Measurements from ENCODE around the gene SERPINA9. TPM values are rescaled to one million over a fixed set of nuclear protein-coding genes. Genes with fewer than 3 reads are reported as not detected.

Gene SERPINA9
- total and polyA plus RNA-seq, 4 donors = not detected

DNA sequence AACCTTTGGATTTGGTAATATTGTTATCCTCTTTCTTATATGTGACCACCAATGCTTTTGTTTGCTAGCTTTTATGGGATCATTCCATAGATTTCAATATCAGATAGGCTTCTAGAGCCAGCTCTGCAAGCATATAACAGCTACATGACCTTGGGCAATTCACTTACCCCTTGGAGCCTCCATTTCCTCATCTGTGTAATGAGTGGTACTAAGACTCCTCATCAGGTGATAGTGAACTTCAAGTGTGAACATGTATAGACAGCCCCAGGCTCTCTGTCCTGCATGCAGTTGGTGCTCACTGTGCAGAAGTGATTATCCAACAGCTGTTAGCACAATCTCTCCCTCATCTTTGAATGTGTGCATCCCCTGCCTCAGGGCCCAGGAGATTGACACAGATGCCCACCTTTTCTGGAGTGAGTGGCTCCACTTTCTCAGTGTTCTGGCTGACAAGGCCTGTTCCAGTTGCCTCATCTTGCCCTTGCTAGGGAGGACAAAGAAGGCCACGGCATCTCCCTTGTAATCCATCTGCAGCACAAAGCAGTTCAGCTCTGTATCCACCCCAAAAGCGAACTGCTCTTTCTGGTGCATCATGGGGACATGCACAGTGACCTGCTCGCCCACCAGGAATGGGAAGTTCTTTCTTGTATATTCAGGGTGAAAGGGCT is 9.2 kb downstream of the SERPINA9 start:
- Histone ChIP-seq H3K36me3 (ENCODE audit: control insufficient read depth, insufficient read depth, low read length) (no peaks in the 10 kb centered on the region), H3K4me3 (ENCODE audit: low read depth, low read length) (no peak overlapping the region), H3K4me1 (ENCODE audit: control insufficient read depth, insufficient read depth, low read length) (peaks cover 4% of the 10 kb centered on the region), H3K9me3 (ENCODE audit: control insufficient read depth, insufficient read depth, low read length) (peaks cover 2% of the 10 kb centered on the region), H3K27ac (ENCODE audit: low read depth, low read length) (no peak overlapping the region), H3K27me3 (ENCODE audit: control insufficient read depth, insufficient read depth, low read length) (no peaks in the 10 kb centered on the region)
- DNase-seq (ENCODE audit: low read depth in 4 of 6, low spot score in 6 of 6) = no peak
- WGBS (ENCODE audit: insufficient coverage) = 53% methylated on average over 2 of the region's 3 CpGs

DNA sequence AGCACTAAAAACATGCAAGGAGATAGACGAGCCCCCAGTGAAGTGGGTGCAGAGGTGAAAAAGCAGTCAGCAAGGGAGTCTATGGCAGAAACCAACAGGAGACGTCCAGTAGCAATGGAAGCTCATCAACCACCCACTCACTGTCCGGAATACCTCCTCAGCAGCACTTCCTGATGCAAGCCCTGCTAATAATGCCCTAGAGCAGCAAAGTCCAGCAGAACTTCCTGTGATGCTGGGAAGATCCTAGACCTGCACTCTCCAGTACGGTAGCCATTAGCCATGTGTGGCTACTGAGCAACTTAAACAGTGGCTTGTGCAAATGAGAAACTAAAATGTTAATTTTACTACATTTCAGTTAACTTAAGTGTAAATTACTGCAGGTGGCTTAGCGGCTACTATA is 11.0 kb downstream of the SERPINA9 start:
- 94% methylated on average over 2 of the region's 5 CpGs for WGBS (ENCODE audit: insufficient coverage)

DNA sequence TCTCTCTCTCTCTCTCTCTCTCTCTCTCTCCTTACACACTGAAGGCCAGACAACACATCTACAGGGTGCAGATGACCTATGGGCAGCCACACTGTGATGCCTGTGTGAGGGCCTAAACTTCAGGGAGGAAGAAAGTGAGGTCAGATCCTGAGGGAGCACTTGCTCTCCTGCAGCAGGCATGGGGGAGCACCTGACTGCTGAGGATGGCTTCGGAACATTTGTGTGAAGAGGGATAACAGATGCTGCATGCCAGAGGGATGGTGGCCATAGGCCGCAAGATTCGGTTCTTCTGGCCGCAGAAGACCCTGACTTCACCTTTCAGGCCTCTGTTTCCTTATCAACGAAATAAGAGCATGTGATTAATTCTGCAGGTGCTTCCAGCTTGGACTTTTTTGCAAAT is 11.7 kb downstream of the SERPINA9 start:
- Histone ChIP-seq H3K9me3 (ENCODE audit: control insufficient read depth, insufficient read depth, low read length) (peaks cover 2% of the 10 kb centered on the region), H3K27me3 (ENCODE audit: control insufficient read depth, insufficient read depth, low read length) (no peaks in the 10 kb centered on the region), H3K4me3 (ENCODE audit: low read depth, low read length) (no peak overlapping the region), H3K4me1 (ENCODE audit: control insufficient read depth, insufficient read depth, low read length) (peaks cover 10% of the 10 kb centered on the region), H3K27ac (ENCODE audit: low read depth, low read length) (no peak overlapping the region), H3K36me3 (ENCODE audit: control insufficient read depth, insufficient read depth, low read length) (no peaks in the 10 kb centered on the region)
- DNase-seq (ENCODE audit: low read depth in 4 of 6, low spot score in 6 of 6) = no peak
- 94% methylated on average over 5 of the region's 5 CpGs for WGBS (ENCODE audit: insufficient coverage)

More for the DNA sequence above, 11.0 kb downstream of the SERPINA9 start:
- H3K27ac ChIP-seq (ENCODE audit: low read depth, low read length) = no peak overlapping the region
- peaks cover 2% of the 10 kb centered on the region for H3K9me3 ChIP-seq (ENCODE audit: control insufficient read depth, insufficient read depth, low read length)
- H3K4me1 ChIP-seq (ENCODE audit: control insufficient read depth, insufficient read depth, low read length) = peaks cover 10% of the 10 kb centered on the region
- no peak overlapping the region for H3K4me3 ChIP-seq (ENCODE audit: low read depth, low read length)
- no peaks in the 10 kb centered on the region for H3K27me3 ChIP-seq (ENCODE audit: control insufficient read depth, insufficient read depth, low read length)
- no peak for DNase-seq (ENCODE audit: low read depth in 4 of 6, low spot score in 6 of 6)
- no peaks in the 10 kb centered on the region for H3K36me3 ChIP-seq (ENCODE audit: control insufficient read depth, insufficient read depth, low read length)

DNA sequence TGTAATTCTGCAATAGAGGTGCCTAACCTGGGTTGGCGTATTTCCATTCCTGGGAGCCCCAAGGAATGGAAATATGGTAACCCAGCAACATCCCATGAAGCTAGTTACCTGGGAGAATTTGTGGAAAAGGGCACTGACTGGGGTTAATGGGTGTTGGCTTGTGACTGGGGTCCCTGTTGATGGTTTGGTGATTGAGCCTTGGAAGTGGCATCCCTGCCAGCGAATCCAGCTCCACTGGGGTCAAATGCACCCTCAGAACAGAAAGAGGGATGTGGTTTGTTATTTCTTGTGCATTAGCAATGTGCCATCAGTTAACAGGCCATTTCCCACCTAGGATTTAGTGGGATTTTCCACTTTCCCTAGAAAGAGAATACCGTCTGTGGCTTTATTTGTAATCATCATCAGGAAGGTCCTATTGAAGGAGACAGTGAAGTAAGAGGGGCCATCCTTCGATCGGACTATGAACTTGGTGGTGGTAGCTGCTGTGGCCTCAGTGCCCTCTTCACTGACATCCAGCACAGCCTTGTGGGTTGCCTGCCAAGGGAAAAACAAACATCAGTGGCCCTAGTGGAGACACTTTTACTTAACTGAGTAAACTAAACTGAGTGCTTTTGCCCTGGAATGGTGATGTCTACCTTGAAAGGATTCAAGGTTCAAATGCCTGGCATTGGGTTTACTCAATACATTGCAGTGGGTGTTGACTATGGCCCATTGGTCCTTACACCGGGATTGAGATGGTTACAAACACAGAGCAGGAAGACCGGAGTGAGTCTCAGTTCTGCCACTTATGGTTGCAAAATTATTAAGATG is 13.0 kb downstream of the SERPINA9 start:
- H3K27me3 ChIP-seq (ENCODE audit: control insufficient read depth, insufficient read depth, low read length) = no peaks in the 10 kb centered on the region
- no peak overlapping the region for H3K4me3 ChIP-seq (ENCODE audit: low read depth, low read length)
- no peak overlapping the region for H3K27ac ChIP-seq (ENCODE audit: low read depth, low read length)
- 98% methylated on average over 5 of the region's 7 CpGs for WGBS (ENCODE audit: insufficient coverage)
- DNase-seq (ENCODE audit: low read depth in 4 of 6, low spot score in 6 of 6) = no peak
- H3K9me3 ChIP-seq (ENCODE audit: control insufficient read depth, insufficient read depth, low read length) = peaks cover 2% of the 10 kb centered on the region
- no peaks in the 10 kb centered on the region for H3K36me3 ChIP-seq (ENCODE audit: control insufficient read depth, insufficient read depth, low read length)
- peaks cover 10% of the 10 kb centered on the region for H3K4me1 ChIP-seq (ENCODE audit: control insufficient read depth, insufficient read depth, low read length)

DNA sequence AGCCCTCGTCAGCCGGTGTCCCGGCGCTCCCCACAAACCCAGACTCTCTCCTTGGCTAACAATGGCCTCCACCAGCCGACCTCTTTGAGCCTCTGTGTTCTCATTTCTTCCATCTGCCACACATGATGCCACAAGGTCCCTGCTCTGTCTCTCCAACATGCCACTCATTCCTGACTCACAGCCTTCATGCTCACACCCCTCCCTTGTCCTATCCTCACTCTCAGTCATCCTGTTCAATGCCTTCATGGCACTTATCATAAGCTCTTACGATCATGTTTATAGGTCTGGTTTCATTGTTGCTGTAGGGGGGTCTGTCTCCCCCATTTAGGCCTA is 13.8 kb downstream of the SERPINA9 start:
- no peaks in the 10 kb centered on the region for H3K36me3 ChIP-seq (ENCODE audit: control insufficient read depth, insufficient read depth, low read length)
- 86% methylated on average over 5 of the region's 6 CpGs for WGBS (ENCODE audit: insufficient coverage)
- no peak overlapping the region for H3K27ac ChIP-seq (ENCODE audit: low read depth, low read length)
- H3K4me1 ChIP-seq (ENCODE audit: control insufficient read depth, insufficient read depth, low read length) = peaks cover 10% of the 10 kb centered on the region
- DNase-seq (ENCODE audit: low read depth in 4 of 6, low spot score in 6 of 6) = peak in 1 of 6 donors; percentile 33
- no peak overlapping the region for H3K4me3 ChIP-seq (ENCODE audit: low read depth, low read length)
- no peaks in the 10 kb centered on the region for H3K27me3 ChIP-seq (ENCODE audit: control insufficient read depth, insufficient read depth, low read length)
- H3K9me3 ChIP-seq (ENCODE audit: control insufficient read depth, insufficient read depth, low read length) = peaks cover 2% of the 10 kb centered on the region

DNA sequence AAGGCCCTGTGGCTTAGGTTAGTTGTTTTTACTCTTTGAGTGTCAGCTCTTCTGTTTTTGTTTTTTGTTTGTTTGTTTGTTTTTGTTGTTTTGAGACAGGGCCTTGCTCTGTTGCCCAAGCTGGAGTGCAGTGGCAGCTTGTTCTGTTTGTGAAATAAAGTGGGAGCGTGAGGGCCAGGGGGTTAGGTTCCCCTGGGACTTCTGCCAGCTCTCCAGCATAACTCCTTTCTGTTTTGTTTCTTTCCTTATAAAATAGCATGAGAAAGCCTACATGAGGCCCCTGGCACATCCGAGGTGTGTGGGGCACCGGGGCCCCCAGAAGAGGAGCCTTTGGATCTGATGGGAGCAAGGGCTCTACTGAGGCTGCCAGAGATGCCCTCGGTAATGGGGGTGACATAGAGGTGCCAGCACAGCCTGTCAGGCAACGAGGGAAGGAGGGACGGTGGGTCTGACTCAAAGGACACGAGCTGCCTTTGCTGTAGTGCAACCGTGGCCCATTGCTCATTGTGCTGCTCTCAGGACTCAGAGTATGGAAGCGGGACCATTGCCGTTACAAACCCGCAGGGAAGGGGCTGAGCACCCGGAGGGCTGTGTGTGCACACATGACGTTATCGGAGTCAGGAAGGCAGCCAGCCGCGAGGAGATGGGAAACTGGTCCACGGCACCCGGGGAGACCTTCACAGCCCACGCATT is 14.3 kb downstream of the SERPINA9 start:
- H3K27me3 ChIP-seq (ENCODE audit: control insufficient read depth, insufficient read depth, low read length) = no peaks in the 10 kb centered on the region
- 51% methylated on average over 18 of the region's 19 CpGs for WGBS (ENCODE audit: insufficient coverage)
- H3K9me3 ChIP-seq (ENCODE audit: control insufficient read depth, insufficient read depth, low read length) = peaks cover 2% of the 10 kb centered on the region
- H3K4me3 ChIP-seq (ENCODE audit: low read depth, low read length) = no peak overlapping the region
- H3K36me3 ChIP-seq (ENCODE audit: control insufficient read depth, insufficient read depth, low read length) = no peaks in the 10 kb centered on the region
- DNase-seq (ENCODE audit: low read depth in 4 of 6, low spot score in 6 of 6) = peak in 2 of 6 donors; percentile 24 to 31
- H3K27ac ChIP-seq (ENCODE audit: low read depth, low read length) = no peak overlapping the region
- H3K4me1 ChIP-seq (ENCODE audit: control insufficient read depth, insufficient read depth, low read length) = peaks cover 10% of the 10 kb centered on the region

DNA sequence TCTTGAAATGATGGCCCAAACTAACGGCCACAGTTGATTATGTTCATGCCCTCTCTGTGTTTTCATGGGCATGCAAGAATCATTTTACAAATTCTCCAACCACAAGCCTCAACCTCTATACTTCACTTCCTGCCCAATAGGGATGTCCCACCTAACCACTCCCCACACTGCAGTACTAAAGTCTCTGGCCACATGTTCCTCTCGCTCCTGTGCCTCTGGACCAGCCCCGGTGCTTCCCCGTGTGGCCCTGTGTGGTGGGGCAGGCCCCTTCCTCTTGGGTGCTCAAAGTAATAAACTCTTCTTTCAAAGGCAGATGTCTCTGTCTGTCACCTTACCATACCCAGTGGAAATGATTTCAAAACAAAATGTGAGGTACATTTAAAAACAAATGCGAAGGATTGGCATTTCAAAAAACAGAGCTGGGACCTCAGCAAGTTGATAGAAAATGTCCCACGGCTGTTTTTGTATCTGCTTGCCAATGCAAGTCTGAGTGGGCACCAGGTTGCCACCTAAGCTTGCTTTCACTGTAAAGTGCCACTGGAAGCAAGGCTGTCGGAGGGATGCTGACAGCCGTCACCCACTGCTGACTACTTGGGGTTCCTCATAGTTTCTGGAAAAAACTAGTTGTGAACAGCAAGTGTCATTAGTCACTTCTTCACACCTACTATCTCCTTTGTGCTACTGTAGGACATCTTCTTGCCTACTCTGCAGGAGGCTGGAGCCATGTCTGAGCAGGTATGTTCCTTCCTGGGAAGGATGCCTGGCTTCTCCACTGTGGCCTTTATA is 15.2 kb downstream of the SERPINA9 start:
- 83% methylated on average over 6 of the region's 8 CpGs for WGBS (ENCODE audit: insufficient coverage)
- H3K27me3 ChIP-seq (ENCODE audit: control insufficient read depth, insufficient read depth, low read length) = no peaks in the 10 kb centered on the region
- no peak overlapping the region for H3K4me3 ChIP-seq (ENCODE audit: low read depth, low read length)
- DNase-seq (ENCODE audit: low read depth in 4 of 6, low spot score in 6 of 6) = no peak
- no peaks in the 10 kb centered on the region for H3K36me3 ChIP-seq (ENCODE audit: control insufficient read depth, insufficient read depth, low read length)
- H3K4me1 ChIP-seq (ENCODE audit: control insufficient read depth, insufficient read depth, low read length) = peaks cover 10% of the 10 kb centered on the region
- H3K9me3 ChIP-seq (ENCODE audit: control insufficient read depth, insufficient read depth, low read length) = peaks cover 2% of the 10 kb centered on the region
- H3K27ac ChIP-seq (ENCODE audit: low read depth, low read length) = no peak overlapping the region

DNA sequence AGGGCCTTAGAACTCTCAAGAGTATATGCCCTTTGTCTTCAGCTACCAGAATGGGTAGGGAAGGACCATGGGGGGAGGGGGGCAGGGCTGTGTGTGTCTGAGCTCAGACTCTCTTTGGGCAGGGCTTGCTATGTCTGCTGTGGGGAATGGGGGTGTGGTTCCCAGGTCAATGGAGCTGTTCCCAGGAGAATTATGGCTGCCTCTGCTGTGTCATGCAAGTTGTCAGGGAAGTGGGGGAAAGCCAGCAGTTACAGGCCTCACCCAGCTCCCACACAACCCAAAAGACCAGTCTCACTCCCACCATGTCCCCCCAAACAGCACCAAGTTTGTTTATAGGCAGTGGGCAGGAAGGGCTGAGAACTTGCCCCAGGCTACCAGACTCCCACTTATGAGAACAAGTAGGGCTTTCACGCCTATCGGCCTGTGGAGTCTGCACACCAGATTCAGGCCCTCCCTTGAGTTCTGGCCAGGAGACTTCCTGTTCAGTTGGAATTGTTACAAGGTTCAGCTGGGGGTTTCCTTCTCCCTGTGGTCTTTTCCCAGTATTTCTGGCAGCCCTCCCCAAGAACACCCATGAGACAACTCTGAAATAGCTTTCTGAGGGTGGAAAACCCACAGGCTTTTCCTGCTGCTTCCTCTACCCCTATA is 17.3 kb downstream of the SERPINA9 start:
- H3K27ac ChIP-seq (ENCODE audit: low read depth, low read length) = no peak overlapping the region
- no CpG with 5 or more reads among the region's 2 CpGs for WGBS (ENCODE audit: insufficient coverage)
- DNase-seq (ENCODE audit: low read depth in 4 of 6, low spot score in 6 of 6) = no peak
- no peaks in the 10 kb centered on the region for H3K36me3 ChIP-seq (ENCODE audit: control insufficient read depth, insufficient read depth, low read length)
- no peaks in the 10 kb centered on the region for H3K27me3 ChIP-seq (ENCODE audit: control insufficient read depth, insufficient read depth, low read length)
- no peaks in the 10 kb centered on the region for H3K9me3 ChIP-seq (ENCODE audit: control insufficient read depth, insufficient read depth, low read length)
- no peak overlapping the region for H3K4me3 ChIP-seq (ENCODE audit: low read depth, low read length)
- peaks cover 10% of the 10 kb centered on the region for H3K4me1 ChIP-seq (ENCODE audit: control insufficient read depth, insufficient read depth, low read length)

DNA sequence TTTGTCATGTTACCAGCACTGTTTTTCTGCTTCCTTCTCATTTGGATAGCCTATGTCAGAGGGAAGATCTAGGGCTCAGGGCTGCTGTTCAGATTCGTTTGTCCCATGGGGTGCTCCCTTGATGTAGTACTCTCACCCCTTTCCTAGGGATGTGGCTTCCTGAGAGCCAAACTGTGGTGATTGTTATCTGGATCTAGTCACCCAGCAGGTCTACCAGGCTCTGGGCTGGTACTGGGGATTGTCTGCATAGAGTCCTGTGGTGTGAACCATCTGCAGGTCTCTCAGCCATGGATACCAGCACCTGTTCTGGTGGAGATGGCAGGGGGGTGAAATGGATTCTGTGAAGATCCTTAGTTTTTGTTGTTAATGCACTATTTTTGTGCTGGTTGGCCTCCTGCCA is 17.9 kb downstream of the SERPINA9 start:
- Histone ChIP-seq H3K27me3 (ENCODE audit: control insufficient read depth, insufficient read depth, low read length) (no peaks in the 10 kb centered on the region), H3K4me1 (ENCODE audit: control insufficient read depth, insufficient read depth, low read length) (peaks cover 10% of the 10 kb centered on the region), H3K4me3 (ENCODE audit: low read depth, low read length) (no peak overlapping the region), H3K9me3 (ENCODE audit: control insufficient read depth, insufficient read depth, low read length) (no peaks in the 10 kb centered on the region), H3K36me3 (ENCODE audit: control insufficient read depth, insufficient read depth, low read length) (no peaks in the 10 kb centered on the region), H3K27ac (ENCODE audit: low read depth, low read length) (no peak overlapping the region)
- DNase-seq (ENCODE audit: low read depth in 4 of 6, low spot score in 6 of 6) = no peak
- no CpG with 5 or more reads among the region's 1 CpG for WGBS (ENCODE audit: insufficient coverage)
